ENCODE measurements around the gene DHRSX. TPM values are rescaled to one million over a fixed set of nuclear protein-coding genes. Genes with fewer than 3 reads are reported as not detected.
A peak's percentile ranks its signal among the peaks of the same experiment; 100 is the strongest.

The DHRSX gene
- total RNA-seq, 1 experiment from 2014 or later, result 21.5 TPM

DNA sequence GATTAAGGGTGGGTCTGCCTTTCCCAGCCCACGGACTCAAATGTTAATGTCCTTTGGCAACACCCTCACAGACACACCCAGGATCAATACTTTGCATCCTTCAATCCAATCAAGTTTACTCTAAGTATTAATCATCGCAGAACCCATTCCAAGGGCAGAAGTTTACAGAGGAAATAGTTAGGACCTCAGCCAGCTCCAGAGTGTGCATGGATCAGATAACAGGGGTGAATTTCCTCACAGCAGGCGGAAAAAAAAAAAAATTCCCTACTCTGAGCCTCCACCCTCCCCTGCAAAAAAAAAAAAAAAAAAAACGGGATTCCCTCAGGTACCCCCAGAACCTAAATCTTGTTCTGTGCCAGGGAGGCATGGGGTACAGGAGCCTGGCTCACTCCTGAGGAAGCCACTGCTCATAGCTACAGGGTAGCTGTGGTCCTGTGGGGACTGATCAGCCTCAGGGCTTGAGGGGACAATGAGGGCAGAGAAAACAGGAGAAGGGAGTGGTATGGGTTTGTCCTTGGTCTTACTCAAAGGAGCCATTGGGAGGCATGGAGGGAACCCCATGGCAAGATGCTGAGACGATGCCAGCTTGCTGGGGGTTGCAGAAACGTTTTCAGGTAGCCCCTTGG is 113.0 kb downstream of the DHRSX start:
- Mint-ChIP-seq H3K4me3 (ENCODE audit: low read depth, unreplicated experiment) (no peak overlapping the region), H3K27ac (ENCODE audit: unreplicated experiment) (peak overlapping the region; percentile 33), H3K4me1 (ENCODE audit: low read depth, unreplicated experiment) (peaks cover 15% of the 10 kb centered on the region), H3K9me3 (ENCODE audit: low read depth, unreplicated experiment) (no peaks in the 10 kb centered on the region), H3K27me3 (ENCODE audit: unreplicated experiment) (no peaks in the 10 kb centered on the region), H3K36me3 (ENCODE audit: insufficient read depth, unreplicated experiment) (no peaks in the 10 kb centered on the region)
- TF ChIP-seq, protein P1, sequence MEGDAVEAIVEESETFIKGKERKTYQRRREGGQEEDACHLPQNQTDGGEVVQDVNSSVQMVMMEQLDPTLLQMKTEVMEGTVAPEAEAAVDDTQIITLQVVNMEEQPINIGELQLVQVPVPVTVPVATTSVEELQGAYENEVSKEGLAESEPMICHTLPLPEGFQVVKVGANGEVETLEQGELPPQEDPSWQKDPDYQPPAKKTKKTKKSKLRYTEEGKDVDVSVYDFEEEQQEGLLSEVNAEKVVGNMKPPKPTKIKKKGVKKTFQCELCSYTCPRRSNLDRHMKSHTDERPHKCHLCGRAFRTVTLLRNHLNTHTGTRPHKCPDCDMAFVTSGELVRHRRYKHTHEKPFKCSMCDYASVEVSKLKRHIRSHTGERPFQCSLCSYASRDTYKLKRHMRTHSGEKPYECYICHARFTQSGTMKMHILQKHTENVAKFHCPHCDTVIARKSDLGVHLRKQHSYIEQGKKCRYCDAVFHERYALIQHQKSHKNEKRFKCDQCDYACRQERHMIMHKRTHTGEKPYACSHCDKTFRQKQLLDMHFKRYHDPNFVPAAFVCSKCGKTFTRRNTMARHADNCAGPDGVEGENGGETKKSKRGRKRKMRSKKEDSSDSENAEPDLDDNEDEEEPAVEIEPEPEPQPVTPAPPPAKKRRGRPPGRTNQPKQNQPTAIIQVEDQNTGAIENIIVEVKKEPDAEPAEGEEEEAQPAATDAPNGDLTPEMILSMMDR (IDR thresholded peaks at IDR 0.05; ENCODE audit: unreplicated experiment), result no peak
- BruUV-seq (replicated peaks), result no TSS peak
- intact Hi-C loops (cut with micrococcal nuclease; ENCODE audit: unreplicated experiment), result loop anchor here (10.0 kb wide), 1 partner anchor 207 kb away; no protein-coding TSS in a partner anchor
- no peak for DNase-seq
- CTCF ChIA-PET, result no interaction called here

DNA sequence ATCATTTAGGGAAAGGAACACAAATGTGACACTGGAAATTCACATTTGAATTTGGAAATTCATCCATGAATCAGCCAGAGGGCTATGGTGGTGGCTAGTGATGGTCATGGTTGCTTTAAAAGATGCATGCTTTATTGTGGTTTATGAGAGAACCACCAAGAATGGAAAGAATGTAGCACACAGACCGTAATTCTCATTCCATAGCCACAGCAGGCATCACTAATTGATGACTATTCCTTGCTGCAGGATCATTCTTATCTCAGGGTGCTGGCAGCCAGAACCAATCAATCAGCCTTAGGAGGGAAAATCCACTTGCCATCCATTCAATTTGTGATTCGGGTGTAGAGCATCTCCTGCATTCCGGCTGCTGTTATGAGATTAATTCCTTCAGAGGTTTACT is 115.6 kb downstream of the DHRSX start:
- no peak overlapping the region for H3K4me3 Mint-ChIP-seq (ENCODE audit: low read depth, unreplicated experiment)
- no TSS peak for BruUV-seq (replicated peaks)
- TF ChIP-seq, protein P1 (IDR thresholded peaks at IDR 0.05; ENCODE audit: unreplicated experiment), result no peak
- DNase-seq, result no peak
- intact Hi-C loops (cut with micrococcal nuclease; ENCODE audit: unreplicated experiment), result loop anchor here (10.0 kb wide), 1 partner anchor 210 kb away; no protein-coding TSS in a partner anchor
- no peaks in the 10 kb centered on the region for H3K27me3 Mint-ChIP-seq (ENCODE audit: unreplicated experiment)
- CTCF ChIA-PET, result no interaction called here
- H3K4me1 Mint-ChIP-seq (ENCODE audit: low read depth, unreplicated experiment), result peaks cover 15% of the 10 kb centered on the region
- no peaks in the 10 kb centered on the region for H3K9me3 Mint-ChIP-seq (ENCODE audit: low read depth, unreplicated experiment)
- H3K27ac Mint-ChIP-seq (ENCODE audit: unreplicated experiment), result no peak overlapping the region
- no peaks in the 10 kb centered on the region for H3K36me3 Mint-ChIP-seq (ENCODE audit: insufficient read depth, unreplicated experiment)

DNA sequence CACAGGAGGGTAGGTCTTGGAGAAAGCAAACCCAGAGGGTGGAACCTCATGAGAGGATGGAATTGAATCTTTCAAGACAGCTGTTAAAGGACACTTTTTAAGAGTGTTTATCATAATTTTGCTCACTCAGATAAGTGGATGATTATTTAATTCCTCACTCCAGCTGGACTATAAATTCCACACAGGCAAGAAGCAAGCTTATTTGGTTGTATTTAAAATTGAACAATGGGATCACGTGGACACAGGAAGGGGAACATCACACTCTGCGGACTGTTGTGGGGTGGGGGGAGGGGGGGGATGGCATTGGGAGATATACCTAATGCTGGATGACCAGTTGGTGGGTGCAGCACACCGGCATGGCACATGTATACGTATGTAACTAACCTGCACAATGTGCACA is 116.3 kb downstream of the DHRSX start:
- Mint-ChIP-seq H3K27ac (ENCODE audit: unreplicated experiment) (no peak overlapping the region), H3K36me3 (ENCODE audit: insufficient read depth, unreplicated experiment) (no peaks in the 10 kb centered on the region), H3K4me1 (ENCODE audit: low read depth, unreplicated experiment) (peaks cover 15% of the 10 kb centered on the region), H3K4me3 (ENCODE audit: low read depth, unreplicated experiment) (no peak overlapping the region), H3K9me3 (ENCODE audit: low read depth, unreplicated experiment) (no peaks in the 10 kb centered on the region), H3K27me3 (ENCODE audit: unreplicated experiment) (no peaks in the 10 kb centered on the region)
- intact Hi-C loops (cut with micrococcal nuclease; ENCODE audit: unreplicated experiment), result loop anchor here (10.0 kb wide), 1 partner anchor 210 kb away; no protein-coding TSS in a partner anchor
- DNase-seq, result no peak
- CTCF ChIA-PET, result no interaction called here
- TF ChIP-seq, protein P1 (IDR thresholded peaks at IDR 0.05; ENCODE audit: unreplicated experiment), result no peak
- BruUV-seq (replicated peaks), result no TSS peak

DNA sequence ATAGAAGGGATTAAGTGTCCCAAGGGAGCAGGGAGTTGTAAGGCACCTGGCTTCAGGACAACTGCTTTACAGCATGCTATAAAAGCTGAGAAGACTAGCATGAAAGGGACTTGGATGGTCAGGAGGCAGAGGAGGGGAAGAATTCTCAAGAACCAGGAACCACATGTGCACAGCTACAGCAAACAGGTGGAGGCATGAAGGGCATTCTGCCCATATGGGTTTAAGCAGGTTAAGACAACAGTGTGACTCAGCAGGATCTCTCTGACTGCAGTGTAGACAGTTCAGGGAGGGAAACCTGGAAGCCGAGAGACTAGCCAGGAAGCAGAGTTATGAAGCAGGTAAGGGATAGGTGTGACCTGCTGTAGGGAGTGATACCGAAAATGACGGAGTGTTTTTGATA is 117.0 kb downstream of the DHRSX start:
- intact Hi-C loops (cut with micrococcal nuclease; ENCODE audit: unreplicated experiment), result loop anchor here (10.0 kb wide), 1 partner anchor 211 kb away; no protein-coding TSS in a partner anchor
- Mint-ChIP-seq H3K27ac (ENCODE audit: unreplicated experiment) (no peak overlapping the region), H3K9me3 (ENCODE audit: low read depth, unreplicated experiment) (no peaks in the 10 kb centered on the region), H3K36me3 (ENCODE audit: insufficient read depth, unreplicated experiment) (no peaks in the 10 kb centered on the region), H3K27me3 (ENCODE audit: unreplicated experiment) (no peaks in the 10 kb centered on the region), H3K4me1 (ENCODE audit: low read depth, unreplicated experiment) (peaks cover 13% of the 10 kb centered on the region), H3K4me3 (ENCODE audit: low read depth, unreplicated experiment) (no peak overlapping the region)
- no TSS peak for BruUV-seq (replicated peaks)
- DNase-seq, result no peak
- CTCF ChIA-PET, result no interaction called here
- TF ChIP-seq, protein P1 (IDR thresholded peaks at IDR 0.05; ENCODE audit: unreplicated experiment), result no peak
